NCI-H2029 treated with DMSO at 0.1 percent for 48 hours (cell line): ENCODE data around the gene ACTL6A.
"Not testable (repeated sequence)": the region's sequence is repeated elsewhere in the genome, so short reads cannot be mapped to it uniquely, and the experiment has no call there.

Source experiments
- DNase-seq: peaks from one replicate; lab custom pipeline; 2025; lab: John Stamatoyannopoulos, UW

The ACTL6A gene

GRCh38 chr3:179562591-179563270, at the start of gene ACTL6A:
Gene ACTL6A (plus strand): TSS chr3:179562926. CDS start chr3:179563093, 167 bp downstream.
- DNase-seq, result peak; percentile 97

GRCh38 chr3:179513862-179514261, 48.9 kb upstream of the ACTL6A start:
- no peak for DNase-seq

- DNase-seq, result not testable (repeated sequence)
These were observed 46.1 kb upstream of the ACTL6A start for GRCh38 chr3:179516461-179517251.

- no peak for DNase-seq
These were observed 36.2 kb upstream of the ACTL6A start for GRCh38 chr3:179526482-179526881.

- DNase-seq, result peak; percentile 66
These were observed 35.7 kb upstream of the ACTL6A start for GRCh38 chr3:179526989-179527391.

- no peak for DNase-seq
These were observed 34.0 kb upstream of the ACTL6A start for GRCh38 chr3:179528772-179529171.

GRCh38 chr3:179531576-179531975, 31.1 kb upstream of the ACTL6A start:
- no peak for DNase-seq

- no peak for DNase-seq
These were observed 29.5 kb upstream of the ACTL6A start for GRCh38 chr3:179533274-179533673.

GRCh38 chr3:179536256-179536655, 26.5 kb upstream of the ACTL6A start:
- no peak for DNase-seq

- DNase-seq, result no peak
These were observed 21.6 kb upstream of the ACTL6A start for GRCh38 chr3:179541094-179541493.

GRCh38 chr3:179541596-179541995, 21.1 kb upstream of the ACTL6A start:
- no peak for DNase-seq

- DNase-seq, result no peak
These were observed 20.4 kb upstream of the ACTL6A start for GRCh38 chr3:179542375-179542774.

- DNase-seq, result no peak
These were observed 17.6 kb upstream of the ACTL6A start for GRCh38 chr3:179544981-179545645.

GRCh38 chr3:179546814-179547241, 15.9 kb upstream of the ACTL6A start:
- no peak for DNase-seq

- DNase-seq, result no peak
These were observed 11.2 kb upstream of the ACTL6A start for GRCh38 chr3:179551349-179552105.

GRCh38 chr3:179558742-179559364, 3.9 kb upstream of the ACTL6A start:
- DNase-seq, result peak; percentile 26

- DNase-seq, result no peak
These were observed 1.9 kb upstream of the ACTL6A start for GRCh38 chr3:179560791-179561190.

GRCh38 chr3:179563271-179563783, 601 bp downstream of the ACTL6A start:
- DNase-seq, result no peak

GRCh38 chr3:179565496-179565895, 2.8 kb downstream of the ACTL6A start:
- no peak for DNase-seq

- DNase-seq, result no peak
These were observed 18.3 kb downstream of the ACTL6A start for GRCh38 chr3:179580992-179581391.

GRCh38 chr3:179589143-179589542, 26.4 kb downstream of the ACTL6A start:
- DNase-seq, result no peak
